Activated naive CD4-positive, alpha-beta T cell treated with anti-CD3 and anti-CD28 coated beads, Interleukin-2, amount 50 U/mL, for 16 hours (primary cell): ENCODE measurements around the gene OBP2A.
"Not testable (repeated sequence)": the region's sequence is repeated elsewhere in the genome, so short reads cannot be mapped to it uniquely, and the experiment has no call there.

Experiments
- DNase-seq: peaks from one replicate; pipeline ENCODE4 v3.0.0-alpha.2; 2020

The OBP2A gene

DNA sequence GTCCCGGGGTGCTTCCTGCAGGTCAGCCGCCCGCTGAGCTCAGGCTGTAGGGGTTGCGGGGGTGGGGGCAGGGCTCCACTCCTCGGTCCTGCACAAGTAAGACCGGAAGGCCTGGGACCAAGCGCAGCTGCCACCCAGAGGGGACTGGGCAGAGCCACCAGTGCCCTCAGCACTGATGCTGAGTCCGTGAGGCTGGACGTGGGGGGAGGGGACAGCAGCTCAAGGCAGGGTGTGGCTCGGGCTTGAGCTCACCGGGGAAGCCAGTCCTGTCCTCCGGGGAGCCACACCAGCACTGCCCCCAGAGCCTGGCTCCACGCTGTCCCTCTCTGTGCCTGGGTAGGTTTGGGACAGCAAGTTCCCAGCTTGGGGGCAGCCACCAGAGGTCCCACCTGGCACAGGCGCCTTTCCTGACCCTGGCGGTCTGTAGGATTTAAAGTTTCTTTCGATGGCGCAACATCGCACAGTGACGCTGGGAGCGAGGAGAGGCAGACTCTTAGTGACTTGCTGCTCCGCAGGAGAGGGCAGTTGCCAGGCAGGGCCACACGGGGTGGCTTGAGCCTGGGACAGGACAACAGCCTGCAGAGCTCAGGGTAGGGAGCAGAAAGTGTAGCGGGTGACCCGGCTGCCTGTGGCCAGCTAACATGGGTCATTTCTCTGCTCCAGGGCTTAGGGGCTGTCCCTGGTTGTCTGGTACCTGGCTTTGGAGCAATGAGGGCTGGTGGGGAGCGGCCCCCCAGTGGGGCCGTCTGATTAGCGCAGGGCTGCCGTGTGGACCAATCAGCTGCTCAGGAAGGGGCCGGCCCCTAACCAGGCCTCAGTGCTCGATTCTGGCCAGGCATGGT is 19.0 kb upstream of the OBP2A start:
- DNase-seq = no peak

DNA sequence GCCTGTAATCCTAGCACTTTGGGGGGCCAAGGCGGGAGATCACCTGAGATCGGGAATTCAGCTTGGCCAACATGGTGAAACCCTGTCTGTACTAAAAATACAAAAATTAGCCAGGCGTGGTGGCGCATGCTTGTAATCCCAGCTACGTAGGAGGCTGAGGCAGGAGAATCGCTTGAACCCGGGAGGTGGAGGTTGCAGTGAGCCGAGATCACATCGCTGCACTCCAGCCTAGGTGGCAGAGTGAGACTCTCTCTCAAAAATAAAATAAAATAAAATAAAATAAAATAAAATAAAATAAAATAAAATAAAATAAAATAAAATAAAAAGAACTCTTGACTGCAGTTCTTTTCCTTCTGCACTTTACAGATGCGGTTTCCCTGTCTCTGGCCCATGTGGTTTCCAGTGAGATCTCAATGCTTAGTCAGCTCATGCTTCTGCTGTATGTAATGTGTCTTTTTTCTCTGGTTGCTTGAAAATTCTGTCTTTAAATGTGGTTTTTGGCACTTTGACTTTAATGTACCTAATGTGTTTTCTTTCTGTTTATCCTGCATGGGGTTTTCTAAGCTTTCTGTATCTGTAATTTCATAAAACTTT is 17.0 kb upstream of the OBP2A start:
- DNase-seq = not testable (repeated sequence)

DNA sequence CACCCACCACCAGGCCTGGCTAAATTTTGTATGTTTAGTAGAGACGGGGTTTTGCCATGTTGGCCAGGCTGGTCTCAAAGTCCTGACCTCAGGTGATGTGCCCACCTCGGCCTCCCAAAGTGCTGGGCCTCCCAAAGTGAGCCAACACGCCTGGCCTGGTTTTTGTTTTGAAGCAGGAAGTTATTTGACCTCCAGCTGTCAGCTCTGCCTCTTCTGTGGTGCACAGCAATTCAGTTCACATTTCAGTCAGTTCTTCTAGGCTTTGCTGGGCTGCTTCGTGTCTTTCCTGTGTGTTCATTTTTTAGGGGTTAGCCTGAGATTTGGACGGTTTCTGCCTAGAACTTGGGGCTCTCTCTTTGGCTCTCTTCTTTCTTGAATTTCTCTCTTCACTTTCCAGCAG is 15.8 kb upstream of the OBP2A start:
- DNase-seq = no peak

DNA sequence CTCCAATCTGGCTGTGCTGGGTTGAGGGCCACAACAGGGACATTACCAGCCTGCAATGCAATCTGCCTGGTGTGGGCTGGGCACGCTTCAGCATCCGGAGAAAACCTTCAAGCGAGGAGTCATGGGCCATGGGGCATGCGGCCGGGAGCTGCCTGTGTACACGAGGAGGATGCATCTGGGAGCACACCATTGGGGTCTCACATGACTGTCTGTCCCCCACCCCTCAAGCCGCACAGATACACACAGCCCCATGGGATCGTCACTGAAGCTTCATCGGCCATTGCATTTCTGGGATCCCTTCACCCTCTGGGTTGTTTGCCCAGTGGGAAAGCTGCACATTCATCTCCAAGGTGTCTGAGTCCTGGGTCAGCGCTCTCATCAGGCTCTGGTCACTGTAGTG is 14.8 kb upstream of the OBP2A start:
- DNase-seq = no peak

DNA sequence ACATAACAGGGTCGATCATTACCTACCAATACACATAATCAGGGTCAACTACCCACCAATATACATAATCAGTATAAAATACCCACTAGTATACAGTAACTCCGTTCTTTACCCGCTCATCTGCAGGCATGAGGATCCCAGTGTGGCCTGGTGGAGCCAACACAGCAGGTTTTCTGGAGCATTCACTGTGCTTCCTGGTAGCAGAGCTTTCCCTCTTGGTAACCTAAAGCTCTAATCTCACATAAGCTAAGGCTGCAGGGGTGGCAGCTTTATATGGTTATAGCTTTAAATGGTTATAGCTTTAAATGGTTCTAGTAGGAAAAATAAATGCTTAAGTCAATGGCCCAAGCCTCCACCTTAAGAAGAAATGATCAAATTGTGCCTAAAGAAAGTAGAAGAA is 12.8 kb upstream of the OBP2A start:
- DNase-seq = no peak

DNA sequence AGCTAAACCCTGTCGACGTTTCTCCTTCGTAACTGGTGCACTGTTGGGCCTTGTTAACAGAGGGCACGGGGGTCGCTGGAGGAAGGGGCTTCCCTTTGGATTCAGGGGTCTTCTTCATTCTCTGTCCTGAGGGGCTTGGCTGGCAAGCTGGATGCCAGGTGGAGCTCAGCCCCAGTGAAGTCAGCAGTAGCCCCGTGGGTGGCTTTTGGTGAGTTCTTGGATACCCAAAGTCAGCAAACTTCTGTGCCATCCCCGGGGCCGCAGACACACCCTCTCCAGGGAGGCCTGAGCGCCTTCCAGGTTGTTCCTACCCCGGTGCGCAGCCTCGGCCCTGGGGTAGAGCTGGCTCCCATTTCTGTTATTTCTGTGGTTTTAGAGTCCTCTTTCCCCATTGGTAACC is 12.3 kb upstream of the OBP2A start:
- no peak for DNase-seq

DNA sequence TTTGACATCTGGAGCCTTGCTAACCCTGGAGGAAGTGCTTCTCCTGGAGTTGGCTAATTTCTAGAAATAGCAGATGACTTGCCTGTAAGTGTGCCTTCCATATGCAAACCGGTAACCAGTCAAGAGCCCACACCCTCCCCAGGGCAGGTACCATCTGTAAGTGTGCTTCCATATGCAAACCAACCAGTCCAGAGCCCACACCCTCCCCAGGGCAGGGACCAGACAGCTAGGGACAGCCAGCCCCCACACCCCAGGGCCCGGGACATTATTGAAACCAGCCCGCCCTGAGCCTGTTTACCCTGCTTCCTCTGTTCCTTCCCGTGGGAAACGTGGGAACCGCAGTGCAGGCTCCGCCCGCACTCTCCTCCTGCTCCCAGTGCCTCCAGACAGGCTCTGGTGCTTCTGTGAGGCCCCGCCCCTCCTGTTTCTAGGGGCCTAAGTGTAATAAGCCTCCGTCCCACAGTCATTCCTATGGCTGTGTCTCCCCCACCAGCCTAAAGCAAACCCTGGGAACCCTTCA is 11.7 kb upstream of the OBP2A start:
- DNase-seq = not testable (repeated sequence)

DNA sequence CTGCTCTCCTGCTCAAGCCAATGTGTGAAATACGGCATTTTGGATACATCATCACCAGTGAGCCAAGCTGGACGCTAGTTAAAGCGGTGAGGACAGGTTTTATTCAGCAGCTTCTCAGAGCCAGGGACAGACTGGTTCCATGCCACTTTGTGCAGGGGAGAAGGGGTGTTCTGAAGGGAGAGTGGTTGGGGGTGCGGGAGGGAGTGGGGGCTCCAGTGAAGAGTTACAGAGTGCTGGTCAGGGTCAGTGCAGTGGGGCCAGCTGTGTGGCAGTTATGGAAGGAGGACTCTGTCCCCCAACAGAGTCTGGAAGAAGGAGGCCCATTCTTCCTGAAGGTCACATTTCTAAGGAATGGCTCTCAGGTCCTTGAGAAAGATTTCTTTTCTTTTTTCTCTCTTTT is 11.1 kb upstream of the OBP2A start:
- not testable (repeated sequence) for DNase-seq

DNA sequence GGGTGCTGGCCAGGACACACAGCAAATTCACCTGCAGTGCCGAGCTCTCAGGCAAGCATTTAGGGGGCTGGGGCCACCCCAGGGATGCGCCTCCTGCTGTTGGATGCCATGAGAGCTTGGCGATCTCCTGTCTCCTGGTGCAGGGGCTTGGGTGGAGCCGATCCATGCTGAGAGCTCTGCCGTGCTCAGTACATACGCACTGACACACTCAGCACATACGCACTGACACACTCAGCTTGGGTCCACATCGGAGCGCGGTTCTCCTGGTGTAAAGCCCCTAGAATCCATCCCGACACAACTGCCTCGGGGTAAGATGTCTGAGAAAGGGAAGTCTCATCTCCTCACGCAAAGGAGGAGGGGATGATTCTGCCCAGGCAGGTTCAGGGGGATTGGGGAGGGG is 10.3 kb upstream of the OBP2A start:
- DNase-seq = not testable (repeated sequence)

DNA sequence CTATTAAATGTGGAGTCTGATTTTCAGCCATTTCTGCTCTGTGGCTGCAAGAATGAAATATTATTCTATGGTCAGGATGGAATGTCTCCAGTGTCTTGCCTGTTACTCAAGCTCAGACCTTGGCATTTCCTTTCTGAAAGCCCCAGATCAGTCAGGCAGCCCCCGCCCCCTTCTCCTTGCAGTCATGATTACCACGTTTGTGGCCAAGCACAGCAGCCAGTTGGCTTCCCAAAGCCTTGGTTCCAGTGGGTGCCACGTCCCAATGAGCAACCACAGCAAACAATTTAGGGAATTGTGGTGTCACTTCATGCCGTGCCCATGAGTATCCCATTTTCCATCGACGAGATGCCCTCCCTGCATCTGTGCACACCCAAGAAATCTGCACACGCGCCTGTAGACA is 9.7 kb upstream of the OBP2A start:
- DNase-seq = no peak

DNA sequence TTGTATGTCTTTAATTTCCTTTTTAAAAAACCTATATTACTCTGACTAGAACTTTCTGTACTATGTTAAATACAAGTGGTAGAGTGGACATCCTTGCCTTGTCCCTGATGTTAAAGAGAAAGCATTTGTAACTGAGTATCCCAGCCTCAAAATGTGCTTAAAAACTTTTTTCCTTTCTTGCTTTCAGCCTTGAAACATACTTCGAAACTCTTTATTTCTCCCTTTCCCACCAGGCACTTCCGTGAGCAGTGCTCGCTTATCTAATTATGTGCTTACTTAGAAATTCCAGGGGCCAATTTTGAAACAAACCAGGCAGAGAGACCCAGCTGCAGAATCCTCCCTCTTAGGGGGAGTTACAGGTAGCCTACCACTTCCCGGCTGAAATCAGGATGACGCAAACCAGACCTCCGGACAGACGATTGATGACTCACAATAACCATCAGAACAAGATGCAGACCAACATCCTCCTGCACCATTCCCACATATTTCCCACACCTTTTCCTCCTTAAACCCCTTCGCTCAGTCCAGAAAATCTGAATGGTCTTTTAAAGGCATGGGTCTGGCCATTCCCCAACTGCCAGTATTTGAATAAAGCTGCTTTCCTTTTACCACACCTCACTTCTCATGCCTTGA is 2.5 kb upstream of the OBP2A start:
- not testable (repeated sequence) for DNase-seq

DNA sequence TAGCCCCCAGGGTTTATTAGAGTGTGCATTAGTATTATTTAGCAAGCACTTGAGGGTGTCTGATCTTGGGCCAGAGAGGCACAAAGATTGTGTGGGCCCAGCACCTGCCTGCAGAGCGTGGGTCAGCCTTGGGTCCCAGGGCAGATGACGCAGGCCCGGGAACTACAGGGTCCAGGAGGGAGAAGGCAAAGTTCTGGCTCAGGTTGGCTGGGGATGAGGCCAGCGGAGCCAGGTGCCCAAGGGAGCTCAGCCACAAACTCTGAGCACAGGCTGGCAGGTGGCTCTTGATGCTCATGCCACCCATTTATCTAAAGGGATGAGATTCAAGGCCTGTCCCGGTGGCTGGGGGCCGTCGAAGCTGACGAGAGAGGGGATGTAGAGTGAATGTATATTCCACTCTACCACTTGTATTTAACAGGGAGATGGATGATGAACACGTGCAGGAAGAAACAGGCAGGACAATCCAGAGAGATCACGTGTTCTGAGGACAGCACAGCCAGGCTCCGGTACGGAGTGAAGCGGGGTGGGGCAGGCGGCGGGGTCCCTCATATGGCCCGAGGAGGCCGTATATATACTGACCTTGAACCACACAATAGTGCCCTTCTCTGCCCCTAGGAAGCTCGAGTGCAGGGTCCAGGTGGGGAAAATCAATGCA is 818 bp upstream of the OBP2A start:
- DNase-seq = no peak

DNA sequence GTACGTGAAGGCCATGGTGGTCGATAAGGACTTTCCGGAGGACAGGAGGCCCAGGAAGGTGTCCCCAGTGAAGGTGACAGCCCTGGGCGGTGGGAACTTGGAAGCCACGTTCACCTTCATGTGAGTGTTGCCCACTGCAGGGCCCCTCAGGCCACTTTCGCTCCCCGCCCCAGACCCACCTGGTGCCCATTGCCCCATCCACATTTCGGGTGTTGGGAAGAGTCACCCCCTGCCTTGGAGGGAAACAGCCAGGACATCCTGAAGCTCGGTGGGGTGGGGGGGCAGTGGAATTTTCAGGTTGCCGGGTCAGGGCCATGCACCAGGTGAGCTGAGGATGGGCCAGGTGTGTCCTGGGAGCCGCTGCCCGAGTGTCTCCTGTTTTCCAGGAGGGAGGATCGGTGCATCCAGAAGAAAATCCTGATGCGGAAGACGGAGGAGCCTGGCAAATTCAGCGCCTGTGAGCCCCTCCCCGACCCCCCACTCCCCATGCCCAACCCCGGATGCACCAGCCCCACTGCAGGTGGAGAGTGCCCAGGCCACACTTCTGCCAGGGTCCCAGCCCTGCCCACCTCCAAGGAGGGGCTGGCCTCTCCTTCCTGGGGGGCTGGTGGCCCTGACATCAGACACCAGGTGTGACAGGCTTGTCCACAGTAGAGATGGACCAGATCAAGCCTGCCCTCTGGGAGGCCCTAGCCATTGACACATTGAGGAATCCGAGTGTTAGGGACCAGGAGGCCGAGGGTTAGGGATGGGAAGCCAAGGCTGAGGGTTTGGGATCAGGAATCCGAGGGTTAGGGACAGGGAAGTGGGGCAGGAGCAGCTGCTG is 1.1 kb downstream of the OBP2A start:
- DNase-seq = not testable (repeated sequence)

DNA sequence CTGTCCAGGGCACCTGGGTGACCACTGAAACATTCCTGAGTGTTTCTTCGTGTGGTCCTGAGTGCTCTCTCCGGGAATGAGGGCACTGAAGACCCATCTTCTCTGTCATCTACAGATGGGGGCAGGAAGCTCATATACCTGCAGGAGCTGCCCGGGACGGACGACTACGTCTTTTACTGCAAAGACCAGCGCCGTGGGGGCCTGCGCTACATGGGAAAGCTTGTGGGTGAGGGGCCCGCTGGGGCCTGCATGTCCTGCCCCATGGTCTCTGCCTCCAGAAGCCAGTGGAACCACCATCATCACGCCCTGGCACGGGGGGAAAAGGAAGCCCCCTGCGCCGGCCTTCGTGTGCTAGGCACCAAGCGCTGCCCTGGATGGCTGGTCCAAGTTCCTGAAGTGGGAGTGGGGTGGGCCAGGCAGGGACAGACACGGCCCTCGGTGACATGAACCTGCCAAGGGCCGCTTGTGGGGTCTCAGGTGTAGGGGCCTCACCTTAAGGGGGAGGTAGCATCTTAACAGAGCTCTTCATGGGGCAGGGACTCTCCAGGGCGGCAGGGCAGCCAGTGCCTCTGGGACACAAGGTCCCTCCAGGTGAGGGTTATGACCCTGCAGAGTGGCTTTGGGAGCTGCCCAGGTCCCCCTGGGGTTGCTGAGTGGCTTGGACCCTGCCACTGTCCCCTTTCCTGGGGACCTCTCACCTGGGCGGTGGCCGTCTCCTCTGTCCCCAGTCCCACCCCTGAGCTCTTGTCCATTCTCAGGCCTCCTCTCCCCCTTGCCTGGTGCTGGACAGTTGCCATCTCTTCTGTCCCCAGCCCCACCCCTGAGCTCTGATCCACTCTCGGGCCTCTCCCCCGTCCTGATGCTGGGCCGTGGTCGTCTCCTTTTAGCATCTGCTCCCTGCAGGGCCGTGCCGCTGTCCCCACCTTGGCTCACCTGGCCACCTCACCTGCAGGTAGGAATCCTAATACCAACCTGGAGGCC is 2.1 kb downstream of the OBP2A start:
- no peak for DNase-seq

DNA sequence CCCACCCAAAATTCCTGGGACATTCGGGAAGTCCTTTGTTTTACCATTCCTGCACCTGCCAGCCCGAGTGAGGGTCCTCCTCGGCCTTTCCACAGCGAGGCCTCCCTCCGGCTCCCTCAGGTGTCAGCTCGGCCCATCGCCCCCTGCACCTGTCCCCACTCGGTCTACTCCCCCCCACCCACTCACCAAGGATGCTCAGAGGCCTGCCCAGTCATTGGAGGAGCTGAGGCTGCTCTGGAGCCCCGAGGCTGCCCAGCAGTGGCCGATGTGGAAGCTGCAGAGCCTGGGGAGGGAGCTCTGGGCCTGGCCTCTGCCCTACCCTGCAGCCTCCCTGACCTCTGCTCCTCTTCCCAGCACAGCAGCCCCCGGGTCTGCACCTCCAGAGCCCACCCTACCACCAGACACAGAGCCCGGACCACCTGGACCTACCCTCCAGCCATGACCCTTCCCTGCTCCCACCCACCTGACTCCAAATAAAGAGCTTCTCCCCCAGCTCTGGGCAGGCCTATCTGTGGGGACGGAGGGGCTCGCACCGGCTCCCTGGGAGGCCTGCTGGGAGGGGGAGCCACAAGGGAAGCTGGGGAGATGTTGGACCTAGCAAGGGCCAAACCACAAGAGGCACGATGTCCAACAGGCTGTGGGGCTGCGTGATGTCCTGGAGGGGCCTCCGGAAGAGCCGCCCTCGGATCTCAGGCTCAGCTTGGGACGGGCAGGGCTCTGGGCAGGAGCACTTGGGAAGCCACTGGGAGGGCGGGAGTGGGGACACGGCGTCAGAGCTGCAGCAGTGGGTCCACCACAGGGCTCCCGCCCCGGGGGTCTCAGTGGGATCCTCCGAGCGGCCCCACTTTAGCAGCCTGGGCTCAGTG is 3.8 kb downstream of the OBP2A start:
- not testable (repeated sequence) for DNase-seq

DNA sequence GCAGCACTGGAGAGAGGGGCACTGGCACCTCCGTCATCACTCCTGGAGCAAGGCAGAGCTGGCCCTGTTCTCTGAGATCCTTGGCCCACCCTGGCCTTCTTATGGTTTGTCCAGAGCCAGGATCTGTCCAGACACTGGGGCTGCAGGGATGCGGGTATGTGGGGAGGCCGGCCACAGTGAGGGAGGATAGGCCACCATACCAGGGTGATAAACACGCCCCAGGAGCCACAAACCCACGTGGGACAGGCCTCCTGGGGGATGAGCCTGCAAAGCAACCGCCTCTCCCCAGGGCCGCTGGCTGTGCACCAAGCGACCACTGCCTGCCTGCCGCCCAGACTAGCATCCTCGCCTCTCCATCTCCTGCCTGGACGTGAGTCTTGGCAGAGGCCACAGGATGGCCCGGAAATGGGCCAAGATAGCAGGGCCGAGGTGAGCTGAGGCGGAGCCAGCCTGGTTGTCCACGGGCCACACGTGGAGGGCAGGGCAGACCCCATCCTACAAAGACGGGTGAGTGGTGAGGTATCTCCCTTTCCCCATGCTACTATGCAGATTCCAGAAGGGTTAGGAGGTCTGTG is 4.5 kb downstream of the OBP2A start:
- DNase-seq = no peak

DNA sequence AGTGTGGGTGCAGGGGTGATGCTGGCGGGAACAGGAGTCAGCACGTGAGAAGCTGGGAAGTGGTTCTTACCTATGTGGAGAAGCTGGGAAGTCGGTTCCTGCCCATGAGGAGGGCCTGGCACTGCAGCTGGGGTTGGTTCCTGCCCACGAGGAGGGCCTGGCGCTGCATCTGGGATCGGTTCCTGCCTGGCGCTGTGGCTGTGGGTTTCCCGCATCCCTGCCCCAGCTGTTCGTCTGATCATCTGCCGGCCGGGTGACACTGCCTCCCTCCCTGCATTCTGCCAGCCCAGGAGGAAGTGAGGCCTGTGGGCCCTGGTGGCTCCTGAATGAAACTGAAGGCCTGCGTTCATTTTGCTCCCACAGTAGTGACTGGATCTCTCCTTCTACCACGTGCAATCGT is 5.1 kb downstream of the OBP2A start:
- DNase-seq = no peak

DNA sequence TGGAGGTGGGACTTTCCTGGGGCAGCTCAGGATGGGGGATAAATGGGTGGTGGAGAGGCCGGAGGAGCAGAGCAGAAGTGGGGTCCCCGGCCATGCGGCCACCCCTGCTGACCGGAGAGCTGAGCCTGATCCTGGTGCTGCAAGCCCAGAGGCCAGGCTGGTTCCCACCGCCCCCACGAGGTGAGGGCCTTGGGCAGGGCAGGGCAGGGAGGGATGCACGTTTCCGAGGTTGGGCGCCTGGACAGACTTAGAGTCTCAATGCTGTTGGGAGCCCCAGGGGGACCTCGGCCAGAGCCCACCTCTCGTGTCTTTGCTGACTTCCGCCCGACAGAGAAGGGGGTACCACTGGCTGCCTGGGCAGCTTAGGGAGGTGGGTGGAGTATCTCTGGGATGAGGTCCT is 5.5 kb downstream of the OBP2A start:
- DNase-seq = no peak

DNA sequence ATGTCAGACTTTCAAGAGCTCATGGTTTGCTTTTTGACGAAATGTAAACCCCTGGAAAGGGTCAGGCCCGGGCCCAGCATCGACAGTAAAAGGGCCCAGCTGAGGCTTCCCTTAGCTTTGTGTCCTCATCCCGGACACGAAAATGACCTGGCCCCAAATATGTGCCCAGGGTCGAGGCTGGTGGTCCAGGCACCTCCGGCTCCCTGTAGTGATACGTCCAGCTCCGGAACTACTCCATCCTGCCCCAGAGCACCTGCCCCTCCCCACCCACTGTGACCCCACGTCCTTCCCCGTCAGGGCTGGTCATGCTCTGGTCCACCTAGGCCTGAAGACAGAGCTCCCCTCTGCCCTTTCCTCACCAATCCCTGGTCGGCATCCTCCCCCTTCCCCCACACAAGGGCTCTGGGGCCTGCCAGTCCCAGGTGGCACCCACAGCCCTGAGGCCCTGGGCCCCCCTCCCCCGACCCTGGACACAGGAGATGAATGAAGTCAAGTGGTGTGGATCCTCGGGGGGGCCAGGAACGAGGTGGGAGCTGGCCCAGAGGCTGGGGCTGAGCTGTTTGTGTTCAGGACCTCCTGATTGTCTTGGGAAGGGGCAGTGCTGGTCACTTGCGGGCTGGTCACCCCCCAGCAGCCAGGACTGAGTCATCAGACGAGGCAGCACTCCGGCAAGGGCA is 6.2 kb downstream of the OBP2A start:
- DNase-seq = no peak
